HCT116 (cell line): Measurements from ENCODE around the gene LZTS3.
"Not testable (repeated sequence)": the region's sequence is repeated elsewhere in the genome, so short reads cannot be mapped to it uniquely, and the experiment has no call there.

Experiments used
- ATF3 ChIP-seq: IDR thresholded peaks from 2 replicates; pipeline ENCODE4 v1.6.1; 2012
- CEBPB ChIP-seq: IDR thresholded peaks from 2 replicates; pipeline ENCODE4 v1.6.1; 2012; ENCODE audit warnings: low read depth
- CTCF ChIP-seq, 3 experiments: fragments of 200-600 bp in 1 of 3; sonication (generic) in 1 of 3; IDR thresholded peaks in 2 of 3; conservative IDR thresholded peaks in 1 of 3; 2 replicates each; pipeline ENCODE4 v1.5.1; 2012 to 2017; ENCODE audit warnings: low read depth in 2 of 3, low read length in 2 of 3, antibody characterized with exemption in 1 of 3, borderline replicate concordance in 1 of 3, control low read depth in 1 of 3, mild to moderate bottlenecking in 1 of 3, mixed read lengths in 1 of 3, mixed run types in 1 of 3, moderate library complexity in 1 of 3; ENCODE audit not compliant: insufficient read depth in 1 of 3
- EZH2 ChIP-seq: fragments of 200-600 bp; sonication (generic); IDR thresholded peaks from 2 replicates; pipeline ENCODE4 v1.6.1; 2017; ENCODE audit warnings: antibody characterized with exemption, mixed run types
- MAX ChIP-seq: IDR thresholded peaks from 2 replicates; pipeline ENCODE4 v1.6.1; 2012
- POLR2A ChIP-seq: IDR thresholded peaks from 2 replicates; pipeline ENCODE4 v1.7.0; 2011; ENCODE audit warnings: borderline replicate concordance; ENCODE audit not compliant: insufficient read depth, insufficient read length; ENCODE audit errors: extremely low read depth
- POLR2AphosphoS5 ChIP-seq: IDR thresholded peaks from 2 replicates; pipeline ENCODE4 v1.6.1; 2011; ENCODE audit warnings: mild to moderate bottlenecking, low read depth, low read length, moderate library complexity
- RAD21 ChIP-seq: IDR thresholded peaks from 2 replicates; pipeline ENCODE4 v1.6.1; 2012; ENCODE audit warnings: low read depth, mild to moderate bottlenecking
- REST ChIP-seq: IDR thresholded peaks from 2 replicates; pipeline ENCODE4 v1.6.1; 2012; ENCODE audit warnings: low read depth
- YY1 ChIP-seq: IDR thresholded peaks from 2 replicates; pipeline ENCODE4 v1.6.1; 2011; ENCODE audit warnings: low read length, low read depth, moderate library complexity, mild to moderate bottlenecking; ENCODE audit not compliant: insufficient replicate concordance; ENCODE audit errors: extremely low read depth
- ZBTB33 ChIP-seq: IDR thresholded peaks from 2 replicates; pipeline ENCODE4 v1.6.1; 2011; ENCODE audit warnings: mild to moderate bottlenecking, low read length, moderate library complexity; ENCODE audit not compliant: insufficient replicate concordance; ENCODE audit errors: extremely low read depth
- ZFX ChIP-seq: fragments of 450-650 bp; IDR thresholded peaks from 2 replicates; pipeline ENCODE4 v1.6.1; 2017

DNA sequence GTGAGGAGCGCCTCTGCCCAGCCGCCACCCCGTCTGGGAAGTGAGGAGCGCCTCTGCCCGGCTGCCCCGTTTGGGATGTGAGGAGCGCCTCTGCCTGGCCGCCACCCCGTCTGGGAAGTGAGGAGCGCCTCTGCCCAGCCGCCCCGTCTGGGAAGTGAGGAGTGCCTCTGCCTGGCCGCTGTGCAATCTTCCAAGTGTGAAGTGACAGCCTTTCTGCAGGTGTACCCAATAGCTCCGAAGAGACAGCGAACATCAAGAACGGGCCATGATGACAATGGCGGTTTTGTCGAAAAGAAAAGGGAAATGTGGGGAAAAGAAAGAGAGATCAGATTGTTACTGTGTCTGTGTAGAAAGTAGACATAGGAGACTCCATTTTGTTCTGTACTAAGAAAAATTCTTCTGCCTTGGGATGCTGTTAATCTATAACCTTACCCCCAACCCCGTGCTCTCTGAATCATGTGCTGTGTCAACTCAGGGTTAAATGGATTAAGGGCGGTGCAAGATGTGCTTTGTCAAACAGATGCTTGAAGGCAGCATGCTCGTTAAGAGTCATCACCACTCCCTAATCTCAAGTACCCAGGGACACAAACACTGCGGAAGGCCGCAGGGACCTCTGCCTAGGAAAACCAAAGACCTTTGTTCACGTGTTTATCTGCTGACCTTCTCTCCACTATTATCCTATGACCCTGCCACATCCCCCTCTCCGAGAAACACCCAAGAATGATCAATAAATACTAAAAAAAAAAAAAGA, 47.4 kb downstream of the LZTS3 start:
- TF ChIP-seq RAD21; CTCF (IDR thresholded peaks at IDR 0.05 in 2 of 3, conservative IDR thresholded peaks at IDR 0.05 in 1 of 3; ENCODE audit: borderline replicate concordance in 1 of 3, insufficient read depth in 1 of 3, low read depth in 2 of 3, low read length in 2 of 3); EZH2; ATF3; POLR2AphosphoS5; MAX; YY1; POLR2A; ZFX; CEBPB; ZBTB33; REST: not testable (repeated sequence)
